AML-193 (cell line): ENCODE results near the gene PAF1.
"Not testable (repeated sequence)": the region's sequence is repeated elsewhere in the genome, so short reads cannot be mapped to it uniquely, and the experiment has no call there.

Experiments used
- DNase-seq, 2 experiments: peaks; one replicate each; lab custom pipeline; 2025; lab: John Stamatoyannopoulos, UW

PAF1 gene

DNA sequence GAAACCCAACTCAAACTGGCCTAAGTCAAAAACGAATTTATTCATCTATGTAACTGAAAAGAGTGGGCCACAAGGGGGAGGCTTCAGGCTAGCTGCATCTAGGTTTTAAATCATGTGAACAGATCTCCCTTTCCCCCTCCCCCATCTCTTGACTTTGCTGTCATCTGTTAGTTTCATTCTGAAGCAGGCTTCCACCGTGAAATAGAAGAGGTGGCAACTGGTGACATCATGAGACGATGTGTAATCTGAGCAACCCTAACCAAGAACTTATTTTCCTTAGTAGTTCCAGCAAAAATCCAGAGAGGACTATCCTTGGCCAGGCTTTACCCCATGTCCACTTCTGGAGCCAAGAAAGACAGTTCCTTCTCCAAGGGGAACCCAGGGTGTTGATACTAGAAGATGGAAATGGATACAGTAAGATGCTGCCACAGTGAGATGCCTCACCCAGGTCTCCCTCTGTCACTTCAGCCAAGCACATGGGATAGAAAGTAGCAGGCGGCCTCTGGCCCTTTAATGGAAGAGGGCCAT is 39.3 kb downstream of the PAF1 start:
- no peak for DNase-seq

DNA sequence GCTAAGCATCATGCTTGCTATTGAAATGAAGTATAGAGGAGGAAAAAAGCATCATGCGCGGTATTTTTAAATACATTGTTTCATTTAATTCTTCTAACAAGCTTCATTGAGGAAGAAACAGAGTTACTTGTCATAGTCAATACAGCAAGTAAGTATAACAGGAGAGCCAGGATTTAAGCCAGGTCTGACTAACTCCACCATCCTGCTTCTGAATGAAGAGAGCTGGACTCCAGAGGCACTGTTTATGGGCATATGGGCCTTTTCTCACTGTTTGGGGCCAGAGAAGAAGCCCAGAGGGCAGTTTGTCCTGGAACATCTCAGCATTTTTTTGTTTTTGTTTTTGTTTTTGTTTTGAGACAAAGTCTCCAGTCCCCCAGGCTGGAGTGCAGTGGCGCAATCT is 40.8 kb downstream of the PAF1 start:
- DNase-seq = no peak

DNA sequence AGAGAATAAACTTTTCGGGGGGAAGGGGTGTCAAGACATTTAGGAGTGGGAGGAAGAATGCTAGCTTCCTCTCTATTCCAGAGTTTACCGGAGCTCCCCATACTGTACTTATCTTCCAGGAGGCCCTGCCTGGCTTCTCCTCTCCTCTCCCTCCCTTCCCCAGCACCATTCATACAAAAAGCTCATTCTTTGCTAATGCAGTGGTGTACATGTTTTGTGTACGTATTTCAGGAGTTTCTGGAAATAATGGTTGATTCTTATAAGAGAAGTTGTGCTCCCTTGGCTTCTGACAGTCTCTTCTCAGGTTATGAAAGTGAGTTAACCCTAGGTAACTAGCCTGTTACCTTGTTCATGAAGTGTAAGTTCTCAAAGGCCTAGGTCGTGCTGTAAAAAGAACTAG is 41.6 kb downstream of the PAF1 start:
- DNase-seq = no peak

DNA sequence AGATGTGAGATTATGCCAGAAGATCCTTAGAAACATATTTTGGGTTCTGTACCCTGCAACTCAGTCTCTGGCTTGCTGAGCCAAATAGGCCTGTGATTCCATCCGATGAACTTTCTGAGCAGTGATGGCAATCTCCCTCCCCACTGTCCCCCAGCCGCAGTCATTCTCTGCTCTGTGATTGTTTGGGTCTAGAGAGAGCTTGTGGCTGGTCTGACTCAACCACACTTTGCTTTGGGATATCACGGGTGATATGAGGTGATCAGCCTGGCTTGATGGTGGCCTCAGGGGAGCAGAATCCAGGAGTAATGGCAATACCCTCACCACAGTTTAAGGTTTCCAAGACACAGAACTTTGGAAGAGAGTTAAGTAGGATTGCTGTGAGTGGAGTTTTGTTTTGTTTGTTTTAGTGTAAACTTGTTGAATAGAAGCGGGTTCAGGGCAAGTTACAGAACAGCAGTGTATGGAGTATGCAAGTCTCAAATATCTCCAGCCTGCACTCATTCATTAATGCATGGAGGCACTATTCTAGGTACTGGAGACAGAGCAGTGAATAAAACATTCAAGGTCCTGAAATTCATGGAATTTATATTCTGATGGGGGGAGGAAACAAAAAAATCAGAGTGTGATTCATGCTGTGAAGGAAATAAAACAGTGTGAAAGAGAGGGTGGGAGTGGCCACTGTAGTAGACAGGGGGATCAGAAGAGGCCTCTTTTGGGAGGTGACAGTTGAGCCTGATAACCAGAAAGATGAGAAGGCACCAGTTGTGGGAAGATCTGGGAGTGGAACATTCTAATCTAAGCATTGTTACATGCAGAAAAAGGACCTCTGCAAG is 43.4 kb downstream of the PAF1 start:
- no peak for DNase-seq

DNA sequence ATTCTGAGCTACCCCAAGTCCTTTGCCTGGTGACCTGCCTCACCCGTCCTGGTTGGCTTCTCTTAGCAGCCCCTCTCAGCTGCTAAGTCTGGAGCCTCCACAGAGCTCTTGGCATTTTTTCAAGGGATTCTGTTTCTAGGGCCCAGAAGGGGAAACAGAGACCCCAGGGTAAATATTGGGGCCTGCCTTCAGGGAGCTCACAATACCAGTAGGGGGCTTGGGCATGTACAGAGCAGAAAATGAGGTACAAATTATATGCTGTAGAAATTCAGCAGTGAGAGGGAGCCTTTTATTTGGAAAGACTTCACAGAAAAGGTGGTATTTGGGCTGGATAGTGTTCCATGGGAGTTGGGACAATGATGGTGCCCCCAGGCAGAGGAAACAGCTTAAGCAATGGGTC is 45.0 kb downstream of the PAF1 start:
- no peak for DNase-seq

DNA sequence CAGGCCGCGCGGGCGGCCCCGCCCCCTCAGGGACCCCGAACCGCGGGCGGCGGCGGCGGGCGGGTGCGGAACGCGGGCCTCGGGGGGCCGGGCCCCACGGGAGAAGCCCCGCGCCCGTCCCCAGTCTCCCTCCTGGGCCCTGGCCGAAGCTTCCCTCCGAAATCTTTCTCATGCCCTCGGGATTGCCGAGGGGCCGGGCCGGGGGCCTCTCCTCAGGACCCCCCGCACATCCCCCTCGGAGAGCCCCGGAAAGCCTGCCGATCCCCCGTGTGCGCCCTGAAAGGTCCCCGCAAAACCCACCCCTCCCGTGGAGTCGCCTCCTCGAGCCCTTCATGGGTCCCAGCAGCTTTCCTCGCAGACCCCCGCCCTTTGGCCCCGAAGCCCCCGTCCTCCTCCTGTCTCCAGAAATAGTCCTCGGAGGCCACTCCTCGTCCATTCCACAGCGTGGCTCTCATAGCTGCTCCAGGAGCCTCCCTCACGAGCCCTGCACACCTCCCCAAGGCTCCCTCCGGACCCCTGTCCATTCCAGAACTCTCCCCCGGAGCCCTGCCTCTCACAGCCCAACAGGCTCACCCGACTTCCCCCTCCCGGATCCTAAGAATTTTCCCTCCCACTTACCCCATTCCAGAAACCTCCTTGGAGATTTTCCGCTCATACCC is 48.1 kb downstream of the PAF1 start:
- no peak for DNase-seq

DNA sequence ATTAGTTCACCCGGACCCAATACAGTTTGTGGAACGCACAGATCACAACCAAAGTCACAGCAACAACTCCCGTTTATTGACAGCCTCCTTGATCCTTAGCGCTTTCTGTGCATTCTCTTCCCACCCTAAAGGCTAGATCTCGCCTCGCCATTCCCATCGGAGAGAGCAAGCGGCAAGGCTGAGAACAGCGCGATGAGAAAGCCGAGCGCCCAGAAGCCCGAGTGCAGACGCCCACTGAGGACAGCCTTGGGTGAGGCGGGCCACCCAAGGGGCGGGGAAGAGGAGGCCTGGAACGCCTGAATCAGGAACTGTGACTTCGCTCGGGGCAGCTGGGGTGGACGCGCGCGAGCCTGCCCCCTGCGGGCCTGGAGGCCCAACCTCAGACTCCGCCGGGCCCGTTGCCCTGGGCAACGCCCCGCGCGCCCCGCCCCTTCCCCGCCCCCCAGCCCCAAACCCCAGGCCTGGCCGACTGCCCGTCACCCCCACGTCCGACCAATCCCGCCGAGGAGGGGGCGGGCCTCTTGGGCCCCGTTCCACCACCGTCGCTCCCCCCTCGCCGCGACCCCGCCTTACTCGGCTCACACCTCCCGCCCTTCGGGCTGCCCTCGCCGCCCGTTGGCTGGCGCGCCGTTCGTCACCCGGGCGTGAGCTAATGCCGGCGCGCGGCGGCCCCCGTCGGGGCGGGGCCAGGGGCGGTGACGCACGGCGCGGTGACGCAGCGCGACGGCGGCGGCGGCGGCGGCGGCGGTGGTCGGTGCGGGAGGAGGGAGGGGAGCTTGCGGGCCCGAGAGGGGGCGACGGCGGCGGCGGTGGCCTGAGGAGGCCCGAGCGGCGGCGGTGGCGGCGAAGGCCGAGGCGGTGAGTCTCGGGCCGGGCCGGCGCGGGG is 48.9 kb downstream of the PAF1 start, which contains the start of gene SAMD4B:
Gene SAMD4B (plus strand): TSS at position 703 of the 886 bp plus-strand sequence. CDS start 14,473 bp downstream, outside the sequence.
- DNase-seq = peak; percentile 98 to 99

DNA sequence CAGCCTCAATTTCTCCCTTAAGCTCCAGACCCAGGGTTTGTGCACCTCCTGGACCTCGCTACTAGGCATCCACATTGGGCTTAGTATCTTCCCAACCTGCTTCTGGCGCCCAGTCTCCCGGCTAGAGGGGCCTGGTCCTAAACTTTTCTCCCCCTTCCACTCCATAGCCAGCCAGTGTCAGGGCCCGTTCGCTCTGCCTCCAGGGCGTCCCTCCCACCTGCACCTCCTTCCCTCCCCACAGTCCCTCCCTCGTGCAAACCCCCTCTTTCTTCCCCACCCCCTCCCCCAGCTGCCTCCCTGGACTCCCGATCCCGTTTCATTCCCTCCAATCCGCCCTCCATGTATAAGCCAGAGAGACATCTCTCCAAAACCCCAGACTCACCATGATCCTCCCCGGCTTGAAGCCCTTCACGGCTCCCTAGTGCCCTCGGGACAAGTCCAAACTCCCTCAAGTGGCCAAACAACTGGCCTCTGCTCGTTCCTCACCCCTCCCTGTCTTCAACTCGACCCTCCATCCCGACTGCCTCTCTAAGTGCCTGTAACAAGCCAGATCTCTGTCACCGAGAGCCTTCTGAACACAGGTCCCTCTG is 49.7 kb downstream of the PAF1 start:
- peak; percentile 21 to 46 for DNase-seq

DNA sequence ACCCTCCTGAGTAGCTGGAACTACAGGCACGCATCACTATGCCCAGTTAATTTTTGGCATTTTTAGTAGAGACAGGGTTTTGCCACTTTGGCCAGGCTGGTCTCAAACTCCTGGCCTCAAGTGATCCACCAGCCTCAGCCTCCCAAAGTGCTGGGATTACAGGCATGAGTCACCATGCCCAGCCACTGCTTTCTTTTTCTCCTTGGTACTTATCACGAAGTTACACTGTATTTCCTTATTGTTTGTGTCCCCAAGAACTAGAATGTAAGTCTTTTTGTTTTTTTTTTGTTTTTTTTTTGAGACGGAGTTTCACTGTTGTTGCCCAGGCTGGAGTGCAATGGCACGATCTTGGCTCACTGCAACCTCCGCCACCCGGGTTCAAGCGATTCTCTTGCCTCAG is 50.8 kb downstream of the PAF1 start:
- not testable (repeated sequence) for DNase-seq

DNA sequence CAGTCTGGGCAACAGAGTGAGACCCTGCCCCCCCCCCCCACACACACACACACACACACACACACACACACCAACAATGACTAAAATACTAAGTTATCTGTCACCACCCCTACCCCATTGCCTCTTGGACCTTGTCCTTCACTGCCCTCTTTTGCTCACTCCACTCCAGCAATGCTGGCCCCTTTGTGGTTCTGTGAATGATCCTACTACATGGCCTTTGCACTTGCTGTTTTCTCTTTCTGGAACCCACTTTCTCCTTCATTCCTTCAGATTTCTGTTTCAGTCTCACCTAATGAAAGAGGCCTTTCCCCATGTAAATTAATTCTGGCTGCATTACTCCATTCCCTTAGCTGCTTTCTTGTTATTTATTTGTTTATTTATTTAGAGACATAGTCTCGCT is 51.2 kb downstream of the PAF1 start:
- DNase-seq = no peak

DNA sequence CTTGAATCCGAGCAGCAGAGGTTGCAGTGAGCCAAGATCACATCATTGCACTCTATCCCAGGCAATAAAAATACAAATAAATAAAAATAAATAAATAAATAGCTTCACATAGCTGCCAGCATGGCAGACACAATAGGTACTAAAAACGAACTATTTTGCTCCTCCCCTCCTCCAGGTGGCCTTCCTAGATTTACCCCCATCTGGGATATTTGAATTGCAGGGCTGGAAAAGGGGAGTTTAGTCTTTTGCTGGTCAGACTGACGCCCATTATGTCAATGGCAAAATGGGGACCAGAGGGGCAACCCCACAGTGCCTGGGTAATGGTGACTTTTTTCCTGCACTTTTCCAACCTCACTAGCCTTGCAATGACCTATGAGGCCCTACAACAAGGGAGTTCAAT is 54.4 kb downstream of the PAF1 start:
- no peak for DNase-seq
